Upper lobe of left lung (tissue), 6 donors: ENCODE measurements around the gene GUCA2B. TPM values are rescaled to one million over a fixed set of nuclear protein-coding genes. Genes with fewer than 3 reads are reported as not detected.

ENCODE experiments used
- ATAC-seq, 2 donors: fragments of 200-7000 bp; cut with Tn5 transposase; one replicate each; pipeline ENCODE4 v1.9.1; 2022; ENCODE audit warnings: mild to moderate bottlenecking in 2 of 2, moderate library complexity in 2 of 2; ENCODE audit not compliant: low FRiP score in 2 of 2
- DNase-seq, 2 donors: peaks; one replicate each; pipeline ENCODE4 v3.0.0-alpha.2; 2019 to 2020
- H3K27ac ChIP-seq, 4 donors: fragments of 200-600 bp; sonication (generic); one replicate each; pipeline ENCODE4 v1.5.1; 2016 to 2019
- H3K27me3 ChIP-seq, 4 donors: fragments of 200-600 bp; sonication (generic); one replicate each; pipeline ENCODE4 v1.5.1; 2017 to 2019
- H3K36me3 ChIP-seq, 4 donors: fragments of 200-600 bp; sonication (generic); one replicate each; pipeline ENCODE4 v1.5.1; 2016 to 2019
- H3K4me1 ChIP-seq, 4 donors: fragments of 200-600 bp; sonication (generic); one replicate each; pipeline ENCODE4 v1.5.1; 2018 to 2019
- H3K4me3 ChIP-seq, 4 donors: fragments of 200-600 bp; sonication (generic); one replicate each; pipeline ENCODE4 v1.5.1; 2017 to 2019; ENCODE audit warnings: mild to moderate bottlenecking in 2 of 4, moderate library complexity in 1 of 4
- H3K9me3 ChIP-seq, 4 donors: fragments of 200-600 bp; sonication (generic); one replicate each; pipeline ENCODE4 v1.5.1; 2018 to 2019
- CTCF ChIP-seq, 6 experiments: fragments of 450-650 bp in 4 of 6; fragments of 200-600 bp in 2 of 6; sonication (generic) in 2 of 6; IDR thresholded peaks; one replicate each; pipeline ENCODE4 v1.5.1; 2016 to 2019; ENCODE audit warnings: antibody characterized with exemption in 6 of 6
- EP300 ChIP-seq, 4 donors: sonication (generic); formaldehyde crosslinking; IDR thresholded peaks; one replicate each; pipeline ENCODE4 v1.5.1; 2017; ENCODE audit warnings: antibody characterized with exemption in 4 of 4, control low read depth in 2 of 4
- POLR2A ChIP-seq, 4 donors: fragments of 450-650 bp; IDR thresholded peaks; one replicate each; pipeline ENCODE4 v1.5.1; 2016 to 2017; ENCODE audit warnings: antibody characterized with exemption in 4 of 4, mild to moderate bottlenecking in 2 of 4
- POLR2AphosphoS5 ChIP-seq, 2 donors: sonication (generic); formaldehyde crosslinking; IDR thresholded peaks; one replicate each; pipeline ENCODE4 v1.5.1; 2017; ENCODE audit warnings: antibody characterized with exemption in 2 of 2
- WGBS, 2 donors: methylation state at CpG; one replicate each; pipeline ENCODE4 v1.1.5; 2017 to 2018; 5-methylcytosine and 5-hydroxymethylcytosine counted together
- total RNA-seq, 6 donors: library from RNA; depleted of rRNA in 4 of 6; stranded (reverse); fragments of >200 nt in 4 of 6; gene quantifications; one replicate each; pipeline versions ENCODE4 v1.1.0 to v1.2.1, GENCODE V29; 2016 to 2021
- donor health status: DM: no; HTN: no; CAD: no; lungs with moderate emphysema.
- donor health status: DM: no; HTN: yes; CAD: no; lungs with severe emphysema.

GUCA2B gene
- total RNA-seq, 6 donors from 2014 or later = not detected

- WGBS, 2 donors = 76 to 77% methylated on average over 2 of the region's 2 CpGs
- no peaks in the 10 kb centered on the region for H3K4me1 ChIP-seq
- DNase-seq = no peak
Measured at GRCh38 chr1:42158189-42158588, 5.0 kb downstream of the GUCA2B start.

GRCh38 chr1:42162181-42162580 is 9.0 kb downstream of the GUCA2B start:
- WGBS, 2 donors = 65 to 78% methylated on average over 5 of the region's 5 CpGs

More at GRCh38 chr1:42158189-42158588, 5.0 kb downstream of the GUCA2B start:
- no peak for TF ChIP-seq POLR2AphosphoS5 (IDR thresholded peaks at IDR 0.05)
- TF ChIP-seq POLR2A (IDR thresholded peaks at IDR 0.05) = no peak
- no peak for TF ChIP-seq CTCF (IDR thresholded peaks at IDR 0.05)
- TF ChIP-seq EP300 (IDR thresholded peaks at IDR 0.05) = no peak
- no peaks in the 10 kb centered on the region for H3K27me3 ChIP-seq
- H3K27ac ChIP-seq = no peak overlapping the region
- no peak for ATAC-seq
- peaks cover 0 to 8% (median 5%) of the 10 kb centered on the region in 4 donors for H3K9me3 ChIP-seq
- H3K36me3 ChIP-seq = no peaks in the 10 kb centered on the region
- H3K4me3 ChIP-seq = no peak overlapping the region

GRCh38 chr1:42163114-42163513 is 9.9 kb downstream of the GUCA2B start:
- 83% methylated on average over 2 of the region's 2 CpGs; no CpG with 5 or more reads in 1 of the 2 donors for WGBS, 2 donors
- Histone ChIP-seq H3K4me3 (no peak overlapping the region), H3K9me3 (peaks cover 0 to 8% (median 5%) of the 10 kb centered on the region in 4 donors), H3K27me3 (no peaks in the 10 kb centered on the region), H3K4me1 (peaks cover 9 to 21% (median 13%) of the 10 kb centered on the region in 4 donors), H3K27ac (no peak overlapping the region), H3K36me3 (no peaks in the 10 kb centered on the region)
- DNase-seq = no peak
- no peak for ATAC-seq
- TF ChIP-seq POLR2A (IDR thresholded peaks at IDR 0.05) (no peak), CTCF (IDR thresholded peaks at IDR 0.05) (no peak), EP300 (IDR thresholded peaks at IDR 0.05) (no peak), POLR2AphosphoS5 (IDR thresholded peaks at IDR 0.05) (no peak)

More at GRCh38 chr1:42162181-42162580, 9.0 kb downstream of the GUCA2B start:
- TF ChIP-seq EP300 (IDR thresholded peaks at IDR 0.05) (no peak), CTCF (IDR thresholded peaks at IDR 0.05) (no peak), POLR2A (IDR thresholded peaks at IDR 0.05) (no peak), POLR2AphosphoS5 (IDR thresholded peaks at IDR 0.05) (no peak)
- Histone ChIP-seq H3K4me3 (no peak overlapping the region), H3K9me3 (peaks cover 0 to 8% (median 5%) of the 10 kb centered on the region in 4 donors), H3K27ac (no peak overlapping the region), H3K4me1 (peaks cover 9 to 21% (median 13%) of the 10 kb centered on the region in 4 donors), H3K27me3 (no peaks in the 10 kb centered on the region), H3K36me3 (no peaks in the 10 kb centered on the region)
- ATAC-seq = no peak
- DNase-seq = no peak

GRCh38 chr1:42163536-42164503 is 10.6 kb downstream of the GUCA2B start:
- DNase-seq = no peak
- H3K4me3 ChIP-seq = no peak overlapping the region
- no peak for TF ChIP-seq POLR2AphosphoS5 (IDR thresholded peaks at IDR 0.05)
- TF ChIP-seq CTCF (IDR thresholded peaks at IDR 0.05) = no peak
- TF ChIP-seq POLR2A (IDR thresholded peaks at IDR 0.05) = no peak
- no peaks in the 10 kb centered on the region for H3K36me3 ChIP-seq
- peaks cover 0 to 8% (median 5%) of the 10 kb centered on the region in 4 donors for H3K9me3 ChIP-seq
- WGBS, 2 donors = 88 to 93% methylated on average over 13 to 16 of the region's 16 CpGs
- no peak overlapping the region for H3K27ac ChIP-seq
- H3K27me3 ChIP-seq = no peaks in the 10 kb centered on the region
- no peak for ATAC-seq
- peaks cover 9 to 21% (median 13%) of the 10 kb centered on the region in 4 donors for H3K4me1 ChIP-seq
